Kidney epithelial cell (primary cell): Measurements from ENCODE around the gene ATXN1L. TPM values are rescaled to one million over a fixed set of nuclear protein-coding genes. Genes with fewer than 3 reads are reported as not detected.

Experiments
- DNase-seq: peaks from one replicate; pipeline ENCODE4 v3.0.0-alpha.2; 2010; ENCODE audit warnings: low read depth
- H3K27me3 ChIP-seq: 2 replicates; pipeline ENCODE4 v1.6.0; 2011; ENCODE audit warnings: low read length; ENCODE audit not compliant: control insufficient read depth, insufficient read depth
- H3K36me3 ChIP-seq: 2 replicates; pipeline ENCODE4 v1.5.1; 2011; ENCODE audit warnings: low read length; ENCODE audit not compliant: control insufficient read depth, insufficient read depth
- H3K4me3 ChIP-seq: 2 replicates; pipeline ENCODE4 v1.5.1; 2011; ENCODE audit warnings: low read depth, mild to moderate bottlenecking, control low read depth, low read length
- CTCF ChIP-seq: IDR thresholded peaks from 2 replicates; pipeline ENCODE4 v1.5.1; 2011; ENCODE audit warnings: mild to moderate bottlenecking, moderate library complexity, low read length, control low read depth, inconsistent platforms; ENCODE audit not compliant: insufficient read depth, poor library complexity, severe bottlenecking
- total RNA-seq: library from RNA; depleted of rRNA; stranded (reverse); fragments of >200 nt; gene quantifications from 2 replicates; pipeline ENCODE4 v1.2.3, GENCODE V29; 2015

ATXN1L gene
- total RNA-seq, 1 donor from 2014 or later = 25.7 TPM

- no peak for TF ChIP-seq CTCF
- no peak for DNase-seq
Observed at GRCh38 chr16:71894229-71894920, 48.6 kb downstream of the ATXN1L start.

GRCh38 chr16:71894921-71895678 lies 49.3 kb downstream of the ATXN1L start, which contains the start of gene IST1:
Gene IST1 (plus strand): TSS chr16:71895531. CDS start chr16:71915641, 20,110 bp downstream.
- DNase-seq = peak; percentile 77
- Histone ChIP-seq H3K36me3 (no peaks in the 10 kb centered on the region), H3K27me3 (no peaks in the 10 kb centered on the region), H3K4me3 (peak within 1 kb of the TSS; percentile 98)
- no peak for TF ChIP-seq CTCF

More at GRCh38 chr16:71894229-71894920, 48.6 kb downstream of the ATXN1L start:
- no peaks in the 10 kb centered on the region for H3K27me3 ChIP-seq
- H3K4me3 ChIP-seq = peak overlapping the region; percentile 98
- no peaks in the 10 kb centered on the region for H3K36me3 ChIP-seq

GRCh38 chr16:71895679-71896365 lies 50.0 kb downstream of the ATXN1L start:
- peak overlapping the region; percentile 98 for H3K4me3 ChIP-seq
- no peak for TF ChIP-seq CTCF
- no peaks in the 10 kb centered on the region for H3K27me3 ChIP-seq
- no peaks in the 10 kb centered on the region for H3K36me3 ChIP-seq
- no peak for DNase-seq

GRCh38 chr16:71896764-71897368 lies 51.1 kb downstream of the ATXN1L start:
- DNase-seq = no peak
- H3K27me3 ChIP-seq = no peaks in the 10 kb centered on the region
- H3K4me3 ChIP-seq = peak overlapping the region; percentile 98
- TF ChIP-seq CTCF = no peak
- H3K36me3 ChIP-seq = no peaks in the 10 kb centered on the region

- TF ChIP-seq CTCF = no peak
- no peak for DNase-seq
- H3K36me3 ChIP-seq = no peaks in the 10 kb centered on the region
- no peak overlapping the region for H3K4me3 ChIP-seq
- H3K27me3 ChIP-seq = no peaks in the 10 kb centered on the region
Observed at GRCh38 chr16:71899171-71899570, 53.4 kb downstream of the ATXN1L start.
